ENCODE measurements around the gene RBCK1.

GRCh38 chr20:443223-443775 lies 35.2 kb downstream of the RBCK1 start:
- TF ChIP-seq CTCF (IDR thresholded peaks at IDR 0.05) (no peak), POLR2A (IDR thresholded peaks at IDR 0.05) (no peak)

Measured in adrenal gland (tissue), 5 donors.